Ecto neural progenitor cell (in vitro differentiated cells): Measurements from ENCODE around the gene ATP6V1E1.
"Not testable (repeated sequence)": the region's sequence is repeated elsewhere in the genome, so short reads cannot be mapped to it uniquely, and the experiment has no call there.

Experiments used
- DNase-seq: peaks from one replicate; pipeline ENCODE4 v3.0.0-alpha.2; 2018; ENCODE audit warnings: low spot score

The ATP6V1E1 gene

GRCh38 chr22:17581056-17581455 is 47.5 kb downstream of the ATP6V1E1 start:
- no peak for DNase-seq

GRCh38 chr22:17580441-17581031 is 48.0 kb downstream of the ATP6V1E1 start:
- no peak for DNase-seq

GRCh38 chr22:17579535-17579981 is 49.0 kb downstream of the ATP6V1E1 start:
- DNase-seq, result no peak

DNA sequence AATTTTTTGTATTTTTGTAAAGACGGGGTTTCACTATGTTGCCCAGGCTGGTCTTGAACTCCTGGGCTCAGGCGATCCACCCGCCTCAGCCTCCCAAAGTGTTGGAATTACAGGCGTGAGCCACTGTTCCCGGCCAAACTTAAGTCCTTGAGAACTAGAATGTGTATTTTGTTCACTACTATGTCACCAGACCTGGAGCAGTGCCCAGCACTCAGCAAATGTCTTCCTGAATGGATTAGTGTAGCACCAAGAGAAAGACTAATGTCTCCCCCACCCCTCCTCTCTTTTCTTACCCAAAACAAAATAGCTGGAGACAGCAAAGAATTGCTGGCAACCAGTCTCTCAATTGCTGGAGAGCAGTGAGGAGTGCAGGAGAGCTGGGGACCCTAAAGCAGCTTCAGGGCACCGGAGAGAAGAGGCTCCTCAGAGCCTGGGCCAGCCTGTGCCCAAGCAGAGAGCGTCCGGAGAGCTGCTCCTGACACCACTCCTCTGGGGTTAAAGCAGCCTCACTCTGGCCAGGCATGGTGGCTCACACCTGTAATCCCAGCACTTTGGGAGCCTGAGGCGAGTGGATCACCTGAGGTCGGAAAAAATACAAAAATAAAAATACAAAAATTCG is 50.3 kb downstream of the ATP6V1E1 start:
- no peak for DNase-seq

DNA sequence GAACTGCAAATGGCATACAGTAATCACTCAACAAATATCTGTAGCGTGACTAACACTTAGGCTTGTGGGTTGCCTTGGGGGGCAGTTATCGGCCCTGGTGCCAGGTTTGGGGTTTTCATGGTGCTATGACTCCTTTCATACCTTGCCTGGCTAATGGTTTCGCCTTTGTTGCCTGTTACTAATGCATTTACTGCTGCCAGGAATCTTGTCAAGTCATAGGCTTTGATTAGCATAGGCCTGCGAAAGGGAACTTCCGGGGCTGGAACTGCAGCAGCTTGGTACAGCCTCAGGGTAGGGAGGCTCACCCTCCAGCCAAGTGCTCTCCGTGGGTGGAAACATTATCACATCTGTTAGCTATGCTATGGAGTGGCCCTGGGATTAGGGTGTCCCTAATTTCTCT is 52.1 kb downstream of the ATP6V1E1 start:
- DNase-seq, result no peak

DNA sequence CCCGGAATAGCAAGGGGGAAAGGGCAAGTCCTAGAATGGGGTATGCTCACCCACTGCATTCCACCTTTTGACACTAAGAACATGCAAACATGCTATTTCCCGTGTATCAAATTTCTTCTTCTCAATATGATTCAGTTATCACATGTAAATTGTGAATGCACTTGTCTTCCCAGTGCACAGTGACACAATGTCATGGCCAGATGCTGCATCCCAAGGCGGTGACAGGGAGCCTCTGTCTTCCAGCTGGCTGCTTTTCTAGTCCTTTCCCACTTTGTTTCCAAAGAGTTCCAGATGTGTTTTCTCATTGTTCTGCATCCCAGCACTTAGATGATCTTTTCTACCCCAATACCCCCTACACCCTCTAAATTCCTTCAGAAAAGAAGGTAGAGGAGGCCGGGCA is 52.9 kb downstream of the ATP6V1E1 start:
- no peak for DNase-seq

DNA sequence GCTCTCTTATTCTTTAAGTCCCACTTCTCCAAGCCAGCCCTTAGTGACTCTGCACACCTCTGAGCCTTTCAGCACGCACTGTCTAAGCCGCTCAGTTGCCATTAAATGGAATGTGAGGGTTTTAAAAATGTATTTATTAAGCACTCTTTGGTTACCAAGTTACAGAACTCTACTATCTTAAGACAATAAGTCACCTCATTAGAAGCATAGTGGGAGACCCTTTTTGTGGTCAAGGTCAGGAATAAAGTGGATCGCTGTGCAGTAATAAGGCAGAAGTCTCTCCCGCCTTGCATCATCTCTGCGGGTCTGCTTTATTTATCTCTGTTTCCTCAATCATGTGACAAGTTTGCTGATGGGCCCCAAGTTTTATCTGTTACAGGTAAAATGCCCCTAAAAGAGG is 53.4 kb downstream of the ATP6V1E1 start:
- no peak for DNase-seq

DNA sequence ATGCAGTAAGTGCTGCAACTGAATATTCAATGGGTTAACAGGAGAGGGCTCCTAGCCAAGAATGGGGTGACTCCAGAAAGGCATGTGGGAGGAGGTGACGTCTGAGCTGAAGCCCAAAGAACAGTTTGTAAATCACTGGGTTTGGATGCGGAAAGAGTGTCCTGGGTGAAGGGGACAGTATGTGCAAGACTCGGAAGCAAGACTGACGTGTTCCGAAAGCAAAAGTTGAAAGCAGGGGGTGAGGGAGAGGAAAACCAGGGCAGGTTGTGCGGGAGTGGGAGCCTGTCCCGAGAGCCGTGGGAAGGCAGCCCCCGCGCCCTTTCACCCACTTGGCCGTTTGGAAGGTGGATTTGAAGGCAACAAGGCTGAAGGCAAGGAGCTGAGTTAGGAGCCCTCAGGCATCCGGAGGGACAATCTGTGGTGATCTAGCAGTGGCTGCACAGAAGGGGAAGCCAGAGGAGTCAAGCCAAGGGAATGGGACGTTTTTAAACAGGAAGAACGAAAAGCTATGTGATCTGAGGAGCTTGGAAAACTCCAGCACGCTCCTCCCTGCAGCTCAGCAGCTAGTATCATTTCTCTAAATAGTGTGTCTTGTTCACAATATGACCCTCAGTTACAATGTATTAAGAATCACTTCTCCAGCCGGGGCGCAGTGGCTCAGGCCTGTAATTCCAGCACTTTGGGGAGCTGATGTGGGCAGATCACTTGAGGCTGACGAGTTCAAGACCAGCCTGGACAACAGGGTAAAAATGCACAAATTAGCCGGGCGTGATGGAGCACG is 57.5 kb downstream of the ATP6V1E1 start:
- DNase-seq, result no peak

DNA sequence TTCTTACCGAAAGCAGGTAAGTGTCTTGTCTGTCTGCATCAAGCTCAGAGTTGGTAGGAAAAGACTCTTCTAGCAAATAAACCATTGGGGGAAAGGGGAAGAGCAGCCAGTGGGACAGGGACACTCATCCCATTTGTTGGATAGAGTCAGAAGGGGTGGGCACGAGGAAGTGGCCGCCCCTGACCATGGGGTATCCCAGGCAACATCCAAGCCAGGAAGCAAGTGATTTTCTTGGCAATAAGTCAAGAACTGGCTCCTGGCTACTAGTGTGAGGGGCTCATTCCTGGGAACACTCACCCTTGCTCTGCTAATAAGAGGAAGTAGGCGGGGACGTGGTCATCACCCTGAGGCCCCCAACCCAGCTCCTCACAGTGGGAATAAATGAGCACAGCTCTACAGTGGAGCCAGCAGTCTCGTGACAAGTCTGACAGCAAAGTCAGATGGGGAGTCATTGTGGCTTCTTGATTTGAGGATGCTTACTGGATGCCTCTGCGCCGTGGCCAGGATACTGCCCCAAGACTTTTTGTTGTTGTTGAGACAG is 58.5 kb downstream of the ATP6V1E1 start:
- DNase-seq, result no peak

GRCh38 chr22:17566776-17567175 is 61.8 kb downstream of the ATP6V1E1 start:
- DNase-seq, result no peak

- not testable (repeated sequence) for DNase-seq
Observed at GRCh38 chr22:17566016-17566687, 62.4 kb downstream of the ATP6V1E1 start.

- no peak for DNase-seq
Observed at GRCh38 chr22:17563936-17564391, 64.6 kb downstream of the ATP6V1E1 start.

GRCh38 chr22:17562906-17563870 is 65.4 kb downstream of the ATP6V1E1 start, which contains the start of gene SLC25A18:
TSS of gene SLC25A18 (plus strand) at chr22:17563498. CDS start at chr22:17579945, 16,447 bp downstream.
- no peak for DNase-seq

- DNase-seq, result no peak
Observed at GRCh38 chr22:17559188-17559587, 69.4 kb downstream of the ATP6V1E1 start.

DNA sequence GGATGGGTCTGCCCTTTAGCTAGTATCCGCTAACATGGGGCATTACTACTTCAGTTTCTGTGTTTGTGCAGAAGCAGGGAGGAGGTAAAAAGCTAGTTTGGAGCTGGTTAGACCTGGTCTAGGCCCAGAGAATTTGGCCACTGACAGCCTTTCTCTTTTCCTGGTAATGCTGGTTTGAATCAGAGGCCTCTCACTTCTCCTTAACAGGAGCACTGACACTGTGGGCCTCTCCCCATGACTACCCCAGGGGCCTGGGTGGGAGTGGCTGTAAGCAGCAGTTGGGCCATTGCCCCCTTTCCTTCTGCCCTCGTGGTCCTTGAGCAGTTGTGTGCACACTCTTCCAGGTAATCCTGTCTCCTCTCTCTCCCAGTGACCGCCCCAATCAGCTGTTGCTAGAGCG is 73.7 kb downstream of the ATP6V1E1 start:
- no peak for DNase-seq

DNA sequence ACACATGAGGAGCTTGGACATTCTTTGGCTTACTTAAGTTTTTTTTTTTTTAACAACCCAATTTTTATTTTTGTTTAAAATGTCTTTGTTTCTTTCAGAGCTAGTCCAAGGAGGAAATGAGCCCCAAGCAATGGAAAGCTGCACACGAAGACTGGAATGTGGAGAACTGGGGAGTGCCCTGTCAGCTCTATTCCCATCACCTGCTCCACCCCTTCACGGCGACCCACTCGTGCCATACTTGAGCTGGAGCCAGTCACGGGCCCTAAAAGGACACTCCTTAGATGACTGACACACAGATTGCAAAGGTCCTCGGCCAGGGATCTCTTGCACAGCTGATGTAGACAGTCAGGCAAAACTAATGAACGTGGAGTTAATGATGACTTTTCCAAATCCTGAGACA is 75.8 kb downstream of the ATP6V1E1 start:
- DNase-seq, result no peak

DNA sequence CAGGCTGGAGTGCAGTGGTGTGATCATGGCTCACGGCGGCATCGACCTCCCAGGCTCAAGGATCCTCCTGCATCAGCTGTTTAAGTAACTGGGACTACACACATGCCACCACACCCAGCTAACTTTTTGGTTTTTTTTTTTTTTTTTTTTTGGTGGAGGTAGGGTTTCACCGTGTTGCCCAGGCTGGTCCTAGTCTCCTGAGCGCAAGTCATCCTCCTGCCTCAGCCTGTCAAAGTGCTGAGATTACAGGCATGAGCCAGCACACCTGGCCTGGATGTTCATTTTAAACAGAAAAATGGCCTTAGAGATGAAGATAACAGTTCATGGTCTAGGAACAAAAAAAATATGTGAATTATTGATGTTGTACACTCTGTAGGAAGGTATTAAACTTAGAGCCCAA is 78.9 kb downstream of the ATP6V1E1 start:
- no peak for DNase-seq

DNA sequence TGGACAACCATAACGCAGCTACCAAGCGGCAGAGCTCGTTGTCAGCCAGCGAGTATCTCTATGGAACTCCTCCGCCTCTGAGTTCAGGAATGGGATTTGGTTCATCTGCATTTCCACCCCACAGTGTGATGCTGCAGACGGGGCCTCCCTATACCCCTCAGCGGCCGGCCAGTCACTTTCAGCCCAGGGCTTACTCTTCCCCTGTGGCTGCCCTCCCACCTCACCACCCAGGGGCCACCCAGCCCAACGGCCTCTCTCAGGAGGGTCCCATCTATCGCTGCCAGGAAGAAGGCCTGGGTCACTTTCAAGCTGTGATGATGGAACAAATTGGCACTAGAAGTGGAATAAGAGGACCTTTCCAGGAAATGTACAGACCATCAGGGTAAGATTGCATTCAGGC is 79.4 kb downstream of the ATP6V1E1 start:
- no peak for DNase-seq

DNA sequence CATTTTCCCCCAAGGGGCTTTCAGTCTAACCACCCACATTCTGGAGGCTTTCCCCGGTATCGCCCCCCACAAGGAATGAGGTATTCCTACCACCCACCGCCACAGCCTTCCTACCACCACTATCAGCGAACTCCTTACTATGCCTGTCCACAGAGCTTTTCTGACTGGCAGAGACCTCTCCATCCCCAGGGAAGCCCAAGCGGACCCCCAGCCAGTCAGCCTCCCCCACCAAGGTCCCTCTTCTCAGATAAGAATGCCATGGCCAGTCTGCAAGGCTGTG is 79.9 kb downstream of the ATP6V1E1 start:
- DNase-seq, result no peak

DNA sequence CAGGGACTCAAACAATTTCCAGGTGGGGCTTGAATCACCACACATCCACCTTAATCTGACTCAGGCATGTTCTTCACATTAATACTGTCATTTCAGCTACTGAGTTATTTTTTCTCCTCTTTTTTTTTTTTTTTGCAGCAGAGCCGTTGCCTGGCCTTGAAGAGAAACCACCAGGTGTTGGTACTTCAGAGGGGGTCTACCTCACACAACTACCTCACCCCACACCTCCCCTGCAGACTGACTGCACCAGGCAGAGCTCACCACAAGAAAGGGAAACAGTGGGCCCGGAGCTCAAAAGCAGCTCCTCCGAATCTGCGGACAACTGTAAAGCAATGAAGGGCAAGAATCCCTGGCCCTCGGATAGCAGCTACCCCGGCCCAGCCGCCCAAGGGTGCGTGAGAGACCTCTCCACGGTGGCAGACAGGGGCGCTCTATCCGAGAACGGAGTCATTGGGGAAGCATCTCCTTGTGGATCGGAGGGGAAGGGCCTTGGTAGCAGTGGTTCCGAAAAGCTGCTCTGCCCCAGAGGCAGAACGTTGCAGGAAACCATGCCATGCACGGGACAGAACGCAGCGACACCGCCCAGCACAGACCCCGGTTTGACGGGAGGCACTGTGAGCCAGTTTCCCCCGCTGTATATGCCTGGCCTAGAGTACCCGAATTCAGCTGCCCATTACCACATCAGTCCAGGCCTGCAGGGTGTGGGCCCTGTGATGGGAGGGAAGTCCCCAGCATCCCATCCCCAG is 80.4 kb downstream of the ATP6V1E1 start:
- DNase-seq, result no peak

- DNase-seq, result no peak
Observed at GRCh38 chr22:17542452-17542851, 86.1 kb downstream of the ATP6V1E1 start.
